Smooth muscle cell (in vitro differentiated cells): Measurements from ENCODE around the gene COL26A1. TPM values are rescaled to one million over a fixed set of nuclear protein-coding genes. Genes with fewer than 3 reads are reported as not detected.

Experiments used
- DNase-seq: peaks from one replicate; lab custom pipeline; 2025; ENCODE audit not compliant: unreplicated experiment; lab: John Stamatoyannopoulos, UW
- H2AFZ ChIP-seq: fragments of 200-600 bp; sonication (generic); 2 replicates; pipeline ENCODE4 v1.6.0; 2016; ENCODE audit warnings: antibody characterized with exemption, low read depth, mild to moderate bottlenecking
- H3F3A ChIP-seq: fragments of 200-600 bp; sonication (generic); 2 replicates; pipeline ENCODE4 v1.6.0; 2017; ENCODE audit warnings: antibody characterized with exemption, low read depth
- H3K27ac ChIP-seq: fragments of 200-600 bp; sonication (generic); 2 replicates; pipeline ENCODE4 v1.5.1; 2016; ENCODE audit warnings: low read depth, mild to moderate bottlenecking
- H3K27me3 ChIP-seq: fragments of 200-600 bp; sonication (generic); 2 replicates; pipeline ENCODE4 v1.6.1; 2016; ENCODE audit warnings: low read depth, mild to moderate bottlenecking
- H3K36me3 ChIP-seq: fragments of 200-600 bp; sonication (generic); 2 replicates; pipeline ENCODE4 v1.5.1; 2016; ENCODE audit warnings: low read depth
- H3K4me1 ChIP-seq: fragments of 200-600 bp; sonication (generic); 2 replicates; pipeline ENCODE4 v1.5.1; 2016; ENCODE audit warnings: low read depth
- H3K4me2 ChIP-seq: fragments of 200-600 bp; sonication (generic); 2 replicates; pipeline ENCODE4 v1.6.0; 2016; ENCODE audit warnings: mild to moderate bottlenecking
- H3K4me3 ChIP-seq: fragments of 200-600 bp; sonication (generic); 2 replicates; pipeline ENCODE4 v1.5.1; 2016; ENCODE audit warnings: mild to moderate bottlenecking
- H3K79me2 ChIP-seq: fragments of 200-600 bp; sonication (generic); 2 replicates; pipeline ENCODE4 v1.6.0; 2016; ENCODE audit warnings: low read depth, mild to moderate bottlenecking
- H3K9ac ChIP-seq: fragments of 200-600 bp; sonication (generic); 2 replicates; pipeline ENCODE4 v1.6.0; 2016; ENCODE audit warnings: low read depth
- H3K9me3 ChIP-seq: fragments of 200-600 bp; sonication (generic); replicated peaks from 2 replicates; pipeline ENCODE4 v1.5.1; 2016; ENCODE audit warnings: low read depth
- H4K20me1 ChIP-seq: fragments of 200-600 bp; sonication (generic); 2 replicates; pipeline ENCODE4 v1.6.0; 2016; ENCODE audit warnings: low read depth
- CTCF ChIP-seq: fragments of 200-600 bp; sonication (generic); IDR thresholded peaks from 2 replicates; pipeline ENCODE4 v1.5.1; 2017; ENCODE audit warnings: borderline replicate concordance, mild to moderate bottlenecking, antibody characterized with exemption; ENCODE audit not compliant: insufficient read depth, poor library complexity, severe bottlenecking
- WGBS: methylation state at CpG from one replicate; pipeline ENCODE4 v1.1.7; 2016; ENCODE audit warnings: low lambda C conversion rate; 5-methylcytosine and 5-hydroxymethylcytosine counted together
- polyA plus RNA-seq: library from polyadenylated mRNA; unstranded; fragments of >200 nt; fragmentation: Nextera tagmentation; extraction: Ambion mirVana; gene quantifications from 2 replicates; pipeline ENCODE4 v1.2.1, GENCODE V29; 2016
- total RNA-seq: library from RNA; depleted of rRNA; stranded (reverse); fragments of >200 nt; gene quantifications from 2 replicates; pipeline ENCODE4 v1.2.3, GENCODE V29; 2014

The COL26A1 gene
- total and polyA plus RNA-seq, 2 experiments from 2014 or later: 4.9 to 13.2 TPM

- Histone ChIP-seq H3K27me3 (no peaks in the 10 kb centered on the region), H3K79me2 (no peaks in the 10 kb centered on the region), H3F3A (no peaks in the 10 kb centered on the region), H3K9me3 (no peaks in the 10 kb centered on the region), H2AFZ (no peak overlapping the region), H3K27ac (no peak overlapping the region), H3K36me3 (no peaks in the 10 kb centered on the region), H3K4me3 (no peak overlapping the region), H3K4me1 (no peaks in the 10 kb centered on the region), H3K9ac (no peak overlapping the region), H4K20me1 (no peaks in the 10 kb centered on the region), H3K4me2 (no peak overlapping the region)
- WGBS: 88% methylated on average over 14 of the region's 14 CpGs
- DNase-seq: no peak
- no peak for TF ChIP-seq CTCF
Observed at GRCh38 chr7:101547916-101548661, 185.4 kb downstream of the COL26A1 start.

- Histone ChIP-seq H3K36me3 (no peaks in the 10 kb centered on the region), H3K4me2 (no peak overlapping the region), H3K27me3 (no peaks in the 10 kb centered on the region), H3K79me2 (no peaks in the 10 kb centered on the region), H3K4me3 (no peak overlapping the region), H3K4me1 (no peaks in the 10 kb centered on the region), H3K9me3 (no peaks in the 10 kb centered on the region), H4K20me1 (no peaks in the 10 kb centered on the region), H3K9ac (no peak overlapping the region), H3K27ac (no peak overlapping the region), H2AFZ (no peak overlapping the region), H3F3A (no peaks in the 10 kb centered on the region)
- TF ChIP-seq CTCF: no peak
- WGBS: 96% methylated on average over 5 of the region's 5 CpGs
- no peak for DNase-seq
Observed at GRCh38 chr7:101549734-101550133, 187.1 kb downstream of the COL26A1 start.

GRCh38 chr7:101550641-101551541 is 188.2 kb downstream of the COL26A1 start:
- no peaks in the 10 kb centered on the region for H3K79me2 ChIP-seq
- no peaks in the 10 kb centered on the region for H3K4me1 ChIP-seq
- H3K36me3 ChIP-seq: no peaks in the 10 kb centered on the region
- no peaks in the 10 kb centered on the region for H3F3A ChIP-seq
- no peak for TF ChIP-seq CTCF
- no peak overlapping the region for H3K4me2 ChIP-seq
- DNase-seq: no peak
- no peak overlapping the region for H3K9ac ChIP-seq
- WGBS: 59% methylated on average over 23 of the region's 26 CpGs
- no peaks in the 10 kb centered on the region for H3K9me3 ChIP-seq
- H4K20me1 ChIP-seq: no peaks in the 10 kb centered on the region
- no peak overlapping the region for H3K4me3 ChIP-seq
- H2AFZ ChIP-seq: no peak overlapping the region
- no peaks in the 10 kb centered on the region for H3K27me3 ChIP-seq
- H3K27ac ChIP-seq: no peak overlapping the region
